HG03039 (cell line): ENCODE results near the gene KCNA2.

Source experiments
- ATAC-seq: cut with Tn5 transposase; IDR thresholded peaks from one replicate; pipeline ENCODE4 v1.9.1; 2021; ENCODE audit warnings: mild to moderate bottlenecking, moderate library complexity; ENCODE audit not compliant: unreplicated experiment

The KCNA2 gene

DNA sequence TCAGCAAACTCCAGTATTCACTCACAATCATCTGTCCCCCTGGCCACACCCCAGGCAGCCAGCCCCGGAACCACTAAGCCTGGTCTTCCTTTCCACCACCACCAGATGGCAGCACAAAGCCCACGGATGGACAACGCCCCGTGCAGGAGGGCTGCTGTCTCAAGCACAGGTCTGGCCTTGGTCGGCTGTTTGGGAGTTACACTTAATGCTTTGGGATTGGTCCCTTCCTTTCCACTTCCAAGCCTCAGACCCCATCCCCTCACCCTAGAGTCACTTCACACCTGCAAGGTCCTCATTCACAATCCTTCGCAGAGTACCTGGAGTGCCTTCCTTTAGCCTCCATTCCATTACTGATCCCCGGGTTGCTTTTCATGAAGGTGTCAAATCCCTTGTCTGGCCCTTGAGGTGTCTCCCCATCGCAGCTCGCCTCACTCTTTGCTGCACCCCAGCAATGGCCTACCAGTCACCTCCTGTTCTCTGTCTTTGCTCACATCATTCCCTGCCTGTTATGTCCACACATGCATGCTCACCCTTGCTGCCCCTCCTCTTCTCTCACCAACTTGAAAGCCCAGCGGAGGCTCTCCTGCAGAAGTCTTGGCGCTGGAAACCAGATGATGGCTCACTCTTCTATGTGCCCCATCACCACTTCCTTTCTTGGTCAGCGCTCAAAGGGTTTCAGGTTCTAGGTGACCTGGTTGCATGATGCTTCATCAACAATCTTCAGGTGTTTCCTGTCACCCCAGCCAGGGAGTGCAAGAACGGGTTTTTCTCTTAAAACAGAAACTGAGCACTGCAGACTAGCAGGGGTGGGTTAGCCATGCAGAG lies 24.9 kb upstream of the KCNA2 start:
- ATAC-seq, result peak; percentile 28

- ATAC-seq, result no peak
These were observed 22.4 kb upstream of the KCNA2 start for GRCh38 chr1:110628323-110629105.

- ATAC-seq, result no peak
These were observed 21.6 kb upstream of the KCNA2 start for GRCh38 chr1:110627764-110628163.

GRCh38 chr1:110626889-110627288 lies 20.7 kb upstream of the KCNA2 start:
- ATAC-seq, result no peak

DNA sequence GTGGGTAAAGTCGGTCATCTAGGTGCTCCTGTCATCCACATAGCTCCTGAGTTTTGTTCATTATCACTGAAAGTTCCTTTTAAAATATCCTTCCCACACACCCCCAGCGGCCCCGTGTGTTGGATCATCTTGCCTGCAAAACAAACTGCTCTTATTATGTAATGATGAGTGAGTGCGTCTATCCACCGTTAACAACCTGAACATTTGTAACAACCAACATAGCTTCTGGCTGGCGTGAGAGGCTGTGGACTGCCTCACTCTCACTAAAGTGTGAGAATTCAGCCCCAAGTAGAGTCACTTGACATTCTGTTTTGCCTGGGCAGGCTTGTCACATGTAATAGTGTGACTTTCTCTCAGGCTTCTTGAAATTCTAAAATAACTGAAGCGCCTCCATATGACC lies 14.5 kb upstream of the KCNA2 start:
- ATAC-seq, result no peak

- ATAC-seq, result no peak
These were observed 14.1 kb upstream of the KCNA2 start for GRCh38 chr1:110620250-110620615.

GRCh38 chr1:110619412-110620249 lies 13.5 kb upstream of the KCNA2 start:
- peak; percentile 77 for ATAC-seq

DNA sequence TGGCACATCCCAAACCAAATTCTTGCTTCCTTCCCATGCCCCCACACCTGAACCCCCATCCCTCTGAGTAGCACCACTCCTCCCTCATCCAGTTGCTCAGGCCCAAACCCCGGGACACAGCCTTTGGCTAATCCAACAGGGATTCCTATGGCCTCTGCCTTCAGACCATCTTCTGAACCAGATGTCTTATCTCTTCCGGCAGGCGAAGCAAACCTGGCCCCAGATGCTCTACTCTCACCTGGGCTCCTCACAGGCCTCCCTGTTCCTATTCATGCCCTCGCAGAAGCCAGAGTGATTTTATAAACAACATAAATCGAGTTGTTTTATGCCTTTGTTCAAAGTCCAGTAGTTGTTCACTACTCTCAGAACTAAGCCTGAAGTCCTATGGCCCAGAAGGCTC lies 12.5 kb upstream of the KCNA2 start:
- no peak for ATAC-seq

GRCh38 chr1:110617589-110617988 lies 11.4 kb upstream of the KCNA2 start:
- ATAC-seq, result no peak

DNA sequence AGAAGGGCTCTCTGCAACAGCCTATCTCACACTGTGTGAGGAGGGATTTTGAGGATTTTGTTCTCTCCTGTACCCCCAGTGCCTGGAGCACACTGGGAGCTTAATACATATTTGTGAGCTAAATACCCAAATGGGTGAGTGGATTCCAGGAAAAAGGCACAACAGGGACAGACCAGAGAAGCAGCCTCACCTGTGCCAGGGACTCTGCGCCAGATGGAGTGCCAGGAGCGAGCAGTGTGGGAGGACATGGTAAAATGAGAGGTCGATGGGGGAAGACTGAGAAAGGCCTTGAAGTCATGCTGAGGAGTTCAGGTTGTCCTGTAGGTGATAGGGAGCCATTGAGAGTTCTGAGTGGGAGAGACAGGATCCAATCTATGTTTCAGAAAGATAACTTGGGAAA lies 11.0 kb upstream of the KCNA2 start:
- no peak for ATAC-seq

DNA sequence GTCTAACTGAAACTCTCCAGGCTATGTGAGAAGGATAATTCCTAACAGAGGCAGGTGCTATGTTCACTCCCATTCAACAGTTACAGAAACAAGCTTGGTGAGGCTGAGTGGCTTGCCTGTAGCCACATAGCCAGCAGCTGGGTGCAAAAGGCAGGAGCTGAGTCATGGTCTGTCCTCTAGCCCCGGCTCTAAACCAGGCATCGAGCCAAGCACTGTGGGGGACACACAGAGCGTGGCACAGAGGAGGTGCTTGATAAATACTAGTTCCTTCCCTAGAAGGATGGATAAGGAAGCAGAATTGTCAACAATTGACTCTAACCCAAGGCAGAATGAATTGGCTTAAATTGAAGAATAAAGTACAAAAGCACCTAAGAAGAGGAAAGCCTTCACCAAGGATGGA lies 10.4 kb upstream of the KCNA2 start:
- ATAC-seq, result no peak

DNA sequence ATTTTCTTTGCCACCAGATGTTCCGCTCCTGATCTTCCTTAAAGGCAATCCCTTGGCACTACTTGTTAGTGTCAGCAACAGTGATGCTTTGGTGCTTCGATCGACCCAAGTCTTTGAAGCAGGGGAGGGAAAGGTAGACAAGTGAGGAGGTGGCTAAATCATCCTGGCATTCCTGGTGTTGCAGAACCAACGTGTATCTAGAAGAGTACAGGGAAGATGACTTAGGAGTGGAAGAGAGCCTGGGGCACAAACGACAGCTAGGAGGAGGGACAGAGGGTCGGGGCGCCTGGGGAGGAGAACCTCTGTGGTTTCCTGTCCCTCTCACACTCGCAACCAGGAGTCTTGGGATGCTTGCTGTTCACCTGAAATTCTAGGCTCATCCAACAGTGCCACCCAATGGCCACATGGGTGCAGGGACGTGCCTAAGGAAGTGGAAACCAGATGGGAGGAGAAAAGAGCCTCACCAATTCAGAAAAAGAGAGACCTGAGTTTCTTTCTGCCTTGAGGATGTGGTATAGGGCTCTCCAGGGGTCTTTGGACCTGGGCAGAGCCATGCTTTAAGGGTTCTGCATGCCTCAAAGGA lies 9.5 kb upstream of the KCNA2 start:
- ATAC-seq, result no peak

GRCh38 chr1:110612060-110612745 lies 6.0 kb upstream of the KCNA2 start:
- ATAC-seq, result no peak

DNA sequence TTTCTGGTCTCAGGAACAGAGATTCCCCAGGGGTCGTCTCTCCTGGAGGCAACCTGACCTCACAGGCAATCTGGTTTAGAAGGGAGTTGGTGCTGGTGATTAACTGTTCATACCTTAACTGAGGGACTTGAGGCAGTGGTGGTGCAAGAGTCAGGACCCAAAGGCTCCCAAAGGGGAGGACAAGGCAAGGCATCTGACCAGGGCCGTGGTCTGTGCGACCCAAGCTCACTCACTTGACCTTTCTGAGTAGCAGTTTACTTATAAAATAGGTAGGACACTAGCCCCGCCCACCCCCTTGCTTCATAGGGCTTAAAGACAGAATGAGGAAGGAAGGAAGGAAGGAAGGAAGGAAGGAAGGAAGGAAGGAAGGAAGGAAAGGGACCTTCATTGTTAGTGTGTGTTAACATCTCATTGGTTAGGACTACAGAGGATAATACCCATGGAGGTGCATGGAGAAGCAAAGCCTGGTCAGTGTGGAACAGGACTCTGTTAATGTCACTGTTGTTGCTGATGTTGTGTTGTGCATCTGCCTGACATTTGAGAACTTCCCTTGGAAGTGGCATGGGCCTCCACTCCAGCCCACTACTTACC lies 4.6 kb upstream of the KCNA2 start:
- ATAC-seq, result no peak

GRCh38 chr1:110610084-110610483 lies 3.9 kb upstream of the KCNA2 start:
- ATAC-seq, result no peak

GRCh38 chr1:110608247-110608646 lies 2.1 kb upstream of the KCNA2 start:
- no peak for ATAC-seq

DNA sequence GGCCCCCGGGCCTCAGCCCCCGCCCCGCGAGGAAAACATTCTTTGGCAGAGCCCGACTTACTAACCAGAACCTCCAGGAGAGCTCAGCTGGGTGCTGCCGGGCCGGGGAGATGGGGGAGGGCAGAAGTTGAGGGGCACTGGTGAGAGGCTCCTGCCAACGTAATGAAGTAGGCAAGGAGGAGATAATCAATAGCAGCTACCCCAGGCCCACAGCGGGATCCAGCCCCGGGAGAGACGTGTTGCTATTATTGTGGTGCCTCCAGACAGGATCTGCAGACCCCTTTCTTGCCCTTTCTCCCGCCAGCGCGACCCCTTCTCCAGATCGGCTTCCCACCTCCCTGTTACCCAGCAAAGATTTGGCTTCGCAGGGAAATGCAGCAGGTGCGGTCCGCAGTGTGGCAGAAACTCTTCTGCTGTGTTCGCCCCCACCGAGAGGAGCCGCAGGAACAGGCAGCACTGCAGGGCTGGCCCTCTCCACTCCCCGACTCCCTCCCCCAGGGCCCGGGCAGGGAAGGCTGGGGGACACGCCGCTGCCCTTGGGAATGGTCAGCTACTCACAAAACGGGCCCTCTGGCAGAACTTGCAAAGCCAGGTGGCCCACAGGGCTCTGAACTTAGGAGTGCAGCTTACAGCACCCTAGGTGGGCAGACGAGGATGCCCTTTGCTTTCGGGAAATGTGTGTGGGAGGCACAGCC lies 1.5 kb upstream of the KCNA2 start:
- ATAC-seq, result no peak

DNA sequence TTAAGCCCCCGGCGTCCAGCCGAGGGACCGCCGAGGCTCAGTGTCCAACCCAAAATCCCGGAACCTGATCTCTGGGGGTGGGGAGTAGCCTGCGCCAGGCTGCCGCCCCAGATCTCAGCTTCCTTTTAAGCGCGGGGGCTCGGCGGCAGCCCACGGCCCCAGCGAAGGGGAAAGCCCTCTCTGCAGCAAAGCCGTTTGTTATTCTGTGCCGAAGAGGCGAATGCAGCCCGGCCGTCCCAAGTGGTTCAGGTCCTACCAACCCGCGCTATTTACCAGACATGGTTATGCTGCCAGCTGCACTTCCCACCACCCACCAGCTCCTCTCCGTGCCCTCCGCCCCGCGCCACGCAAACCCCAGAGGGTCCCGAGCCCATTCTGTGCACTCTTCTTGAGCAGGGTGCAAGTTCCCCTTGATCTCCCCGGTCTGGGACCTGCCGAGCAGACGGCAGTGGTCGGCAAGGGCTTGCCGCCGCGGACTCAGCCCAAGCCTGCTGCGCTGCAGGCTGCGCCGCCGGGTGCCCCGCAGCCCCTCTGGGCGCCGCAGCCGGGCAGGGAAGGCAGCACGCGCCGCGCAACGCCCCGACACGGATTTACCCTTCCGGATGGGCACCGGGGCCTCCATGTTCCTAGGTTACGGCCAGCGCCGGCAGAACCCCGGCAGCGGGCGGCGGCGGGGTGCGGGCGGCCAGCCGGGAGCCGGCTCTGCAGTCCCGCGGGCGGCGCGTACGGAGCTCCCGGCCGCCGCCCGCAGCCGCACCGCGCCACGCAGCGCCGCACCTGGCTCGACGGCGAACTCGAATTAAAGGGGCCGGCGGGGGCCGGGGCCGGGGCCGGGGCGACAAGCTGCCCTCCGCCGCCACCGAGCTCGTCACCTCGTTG lies 738 bp upstream of the KCNA2 start:
- ATAC-seq, result no peak

DNA sequence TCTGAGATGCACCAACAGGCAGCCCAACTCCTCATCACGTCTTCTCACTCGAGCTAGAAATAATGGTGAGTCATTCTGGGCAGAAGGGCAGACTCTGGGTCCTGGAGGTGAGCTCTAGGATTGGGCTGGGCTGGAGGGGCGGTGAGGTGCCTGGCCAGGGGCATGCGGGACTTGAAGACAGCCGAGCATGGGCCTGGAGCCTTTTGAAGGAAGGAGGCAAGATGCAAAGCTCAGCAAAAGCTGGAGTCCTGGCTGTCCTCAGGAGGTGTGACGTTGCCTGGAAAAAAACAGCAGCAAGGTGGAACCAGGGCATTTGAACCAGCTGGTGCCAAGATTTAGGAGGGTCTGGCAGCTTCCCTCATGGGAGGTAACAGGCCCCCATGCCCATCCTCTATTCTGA lies 712 bp downstream of the KCNA2 start:
- no peak for ATAC-seq
